Keratinocyte (primary cell): ENCODE measurements around the gene UMAD1. TPM values are rescaled to one million over a fixed set of nuclear protein-coding genes. Genes with fewer than 3 reads are reported as not detected.

ENCODE experiments used
- DNase-seq: peaks from one replicate; pipeline ENCODE4 v3.0.0-alpha.2; 2011; ENCODE audit warnings: low read depth, missing footprints, low spot score
- FAIRE-seq: peaks from 2 replicates; lab custom pipeline; 2011; peaks lifted over from hg19 to GRCh38; lab: Jason Lieb, UNC
- H2AFZ ChIP-seq: 2 replicates; pipeline ENCODE4 v1.6.0; 2012; ENCODE audit warnings: low read length, control low read depth, inconsistent platforms; ENCODE audit not compliant: control insufficient read depth
- H3K27ac ChIP-seq: 2 replicates; pipeline ENCODE4 v1.5.1; 2011; ENCODE audit warnings: low read length; ENCODE audit not compliant: control insufficient read depth, insufficient read depth
- H3K27me3 ChIP-seq: 3 replicates; pipeline ENCODE4 v1.6.0; 2011; ENCODE audit warnings: low read length; ENCODE audit not compliant: control insufficient read depth, insufficient read depth; ENCODE audit errors: extremely low read depth
- H3K36me3 ChIP-seq, 2 experiments: 2 replicates in 1 of 2; 3 replicates in 1 of 2; pipeline ENCODE4 v1.5.1; 2011; ENCODE audit warnings: low read length in 2 of 2, mild to moderate bottlenecking in 1 of 2; ENCODE audit not compliant: control insufficient read depth in 2 of 2, insufficient read depth in 2 of 2; ENCODE audit errors: extremely low read depth in 1 of 2
- H3K4me1 ChIP-seq: 3 replicates; pipeline ENCODE4 v1.5.1; 2011; ENCODE audit warnings: low read length; ENCODE audit not compliant: control insufficient read depth, insufficient read depth; ENCODE audit errors: extremely low read depth
- H3K4me2 ChIP-seq: 3 replicates; pipeline ENCODE4 v1.6.0; 2011; ENCODE audit warnings: low read depth, low read length; ENCODE audit not compliant: control insufficient read depth, insufficient read depth; ENCODE audit errors: extremely low read depth
- H3K4me3 ChIP-seq, 3 experiments: fragments of 200-600 bp in 1 of 3; sonication (generic) in 1 of 3; 2 replicates in 2 of 3; 3 replicates in 1 of 3; pipeline ENCODE4 v1.5.1; 2011 to 2016; ENCODE audit warnings: low read length in 3 of 3, mild to moderate bottlenecking in 3 of 3, control low read depth in 2 of 3, inconsistent platforms in 1 of 3, low read depth in 1 of 3, mixed read lengths in 1 of 3, mixed run types in 1 of 3, moderate library complexity in 1 of 3; ENCODE audit not compliant: control insufficient read depth in 2 of 3, insufficient read depth in 2 of 3; ENCODE audit errors: extremely low read depth in 1 of 3
- H3K79me2 ChIP-seq: 2 replicates; pipeline ENCODE4 v1.6.0; 2012; ENCODE audit warnings: low read length; ENCODE audit not compliant: control insufficient read depth, insufficient read depth
- H3K9ac ChIP-seq: 3 replicates; pipeline ENCODE4 v1.6.0; 2011; ENCODE audit warnings: low read length; ENCODE audit not compliant: control insufficient read depth, insufficient read depth; ENCODE audit errors: extremely low read depth
- H3K9me1 ChIP-seq: 3 replicates; pipeline ENCODE4 v1.6.0; 2011; ENCODE audit warnings: low read length; ENCODE audit not compliant: control insufficient read depth, insufficient read depth; ENCODE audit errors: extremely low read depth
- H3K9me3 ChIP-seq: 2 replicates; pipeline ENCODE4 v1.5.1; 2012; ENCODE audit warnings: low read depth, low read length; ENCODE audit not compliant: control insufficient read depth
- H4K20me1 ChIP-seq: 3 replicates; pipeline ENCODE4 v1.6.0; 2011; ENCODE audit warnings: low read length; ENCODE audit not compliant: control insufficient read depth, insufficient read depth; ENCODE audit errors: extremely low read depth
- CTCF ChIP-seq, 3 experiments: IDR thresholded peaks in 1 of 3; conservative IDR thresholded peaks in 1 of 3; optimal IDR thresholded peaks in 1 of 3; 2 replicates in 2 of 3; 3 replicates in 1 of 3; pipeline versions ENCODE3 to v1.5.1; 2011; ENCODE audit warnings: low read length in 3 of 3, mild to moderate bottlenecking in 3 of 3, moderate library complexity in 2 of 3, control low read depth in 1 of 3, inconsistent platforms in 1 of 3; ENCODE audit not compliant: insufficient read depth in 2 of 3; ENCODE audit errors: extremely low read depth in 1 of 3
- EZH2 ChIP-seq: IDR thresholded peaks from one replicate; pipeline ENCODE4 v1.6.1; 2012; ENCODE audit warnings: inconsistent platforms, mild to moderate bottlenecking, low read length, moderate library complexity
- dilution Hi-C: fragments of 300-500 bp; cut with MboI; formaldehyde crosslinking; loops from one replicate; pipeline ENCODE4 v1.7.0; 2020; ENCODE audit warnings: low sequenced_read_pairs; ENCODE audit not compliant: extremely low pct_ligation_motif_present
- polyA plus RNA-seq, 5 experiments: library from polyadenylated mRNA; depleted of rRNA in 3 of 5; stranded (reverse) in 3 of 5; stranded (forward) in 1 of 5; unstranded in 1 of 5; fragments of >200 nt; gene quantifications; 1 replicate in 1 of 5; 2 replicates in 3 of 5; 3 replicates in 1 of 5; pipeline versions ENCODE4 v1.2.1 to v1.2.3, GENCODE V29; 2011 to 2012; ENCODE audit warnings: missing spikeins in 2 of 5, low read depth in 1 of 5, low replicate concordance in 1 of 5

UMAD1 gene
- polyA plus RNA-seq, 1 donor (not counting 4 experiments of a cell fraction or from before 2014, with no cell fraction given) = 18.2 TPM

GRCh38 chr7:7851381-7851780 is 210.8 kb downstream of the UMAD1 start:
- dilution Hi-C loops = no loop called here
- no peak overlapping the region for H3K9ac ChIP-seq
- no peak overlapping the region for H3K4me3 ChIP-seq
- TF ChIP-seq CTCF (optimal IDR thresholded peaks at IDR 0.05 in 1 of 3, IDR thresholded peaks at IDR 0.05 in 1 of 3, conservative IDR thresholded peaks at IDR 0.05 in 1 of 3; ENCODE audit: extremely low read depth in 1 of 3, insufficient read depth in 2 of 3, low read length in 3 of 3) = no peak
- TF ChIP-seq EZH2 = no peak
- no peak for DNase-seq
- H3K27ac ChIP-seq = no peak overlapping the region
- H3K36me3 ChIP-seq = no peaks in the 10 kb centered on the region
- H3K9me1 ChIP-seq = no peaks in the 10 kb centered on the region
- H3K79me2 ChIP-seq = no peaks in the 10 kb centered on the region
- H3K9me3 ChIP-seq = no peaks in the 10 kb centered on the region
- H4K20me1 ChIP-seq = no peaks in the 10 kb centered on the region
- no peaks in the 10 kb centered on the region for H3K27me3 ChIP-seq
- FAIRE-seq = no peak
- H3K4me1 ChIP-seq = no peaks in the 10 kb centered on the region
- no peak overlapping the region for H2AFZ ChIP-seq
- H3K4me2 ChIP-seq = no peak overlapping the region

GRCh38 chr7:7851991-7852390 is 211.4 kb downstream of the UMAD1 start:
- Histone ChIP-seq H3K79me2 (no peaks in the 10 kb centered on the region), H3K4me3 (no peak overlapping the region), H3K27ac (no peak overlapping the region), H3K4me2 (no peak overlapping the region), H2AFZ (no peak overlapping the region), H3K9ac (no peak overlapping the region), H3K36me3 (no peaks in the 10 kb centered on the region), H3K9me1 (no peaks in the 10 kb centered on the region), H3K9me3 (no peaks in the 10 kb centered on the region), H3K27me3 (no peaks in the 10 kb centered on the region), H4K20me1 (no peaks in the 10 kb centered on the region), H3K4me1 (no peaks in the 10 kb centered on the region)
- dilution Hi-C loops = no loop called here
- TF ChIP-seq EZH2 (no peak), CTCF (optimal IDR thresholded peaks at IDR 0.05 in 1 of 3, IDR thresholded peaks at IDR 0.05 in 1 of 3, conservative IDR thresholded peaks at IDR 0.05 in 1 of 3; ENCODE audit: extremely low read depth in 1 of 3, insufficient read depth in 2 of 3, low read length in 3 of 3) (no peak)
- DNase-seq = no peak
- FAIRE-seq = no peak
